Measurements from ENCODE around the gene PRKCH. TPM values are rescaled to one million over a fixed set of nuclear protein-coding genes. Genes with fewer than 3 reads are reported as not detected.

Gene PRKCH
- total and polyA plus RNA-seq, 2 of the 13 experiments (the other 11 are each of a cell fraction or from before 2014, with no cell fraction given) = 0.48 to 1.3 TPM

GRCh38 chr14:61382842-61383241 lies 61.5 kb downstream of the PRKCH start:
- in situ Hi-C loops (cut with HindIII; ENCODE audit: extremely low pct_ligation_motif_present, low pct_unique_long_range_greater_than_20kb) = no loop called here
- POLR2A ChIA-PET = no interaction called here
- Histone ChIP-seq H3K4me1 (ENCODE audit: insufficient read depth, low read length) (no peaks in the 10 kb centered on the region), H3K9me3 (ENCODE audit: low read length) (no peaks in the 10 kb centered on the region), H3K9ac (ENCODE audit: insufficient read depth, low read depth, low read length) (no peak overlapping the region), H3K4me3 (replicated peaks in 1 of 3; ENCODE audit: insufficient read depth in 1 of 3, low read depth in 2 of 3, low read length in 3 of 3) (no peak overlapping the region), H3K4me2 (ENCODE audit: low read depth, low read length) (no peak overlapping the region), H3K79me2 (ENCODE audit: insufficient read depth, low read length) (no peaks in the 10 kb centered on the region), H4K20me1 (ENCODE audit: insufficient read depth, low read length) (no peaks in the 10 kb centered on the region), H3K27me3 (ENCODE audit: control insufficient read depth in 1 of 2, insufficient read depth in 2 of 2, low read length in 2 of 2) (peaks cover 3 to 21% of the 10 kb centered on the region in 2 experiments; a peak in 4 of 5 replicates), H3K36me3 (replicated peaks in 1 of 2; ENCODE audit: control insufficient read depth in 1 of 2, insufficient read depth in 2 of 2, low read length in 2 of 2) (no peaks in the 10 kb centered on the region), H2AFZ (ENCODE audit: low read length) (no peak overlapping the region), H3K27ac (ENCODE audit: extremely low read length, insufficient read depth, low read length) (no peak overlapping the region)
- ATAC-seq (no peak), FAIRE-seq (no peak), DNase-seq (ENCODE audit: low spot score) (no peak)
- CTCF ChIA-PET (ENCODE audit: low intra/inter-chr PET ratio, low total read pairs) = no interaction called here
- no TSS peak for BruUV-seq (replicated peaks)
- 82% methylated on average over 2 of the region's 2 CpGs for WGBS (ENCODE audit: low lambda C conversion rate)
- intact Hi-C loops (cut with micrococcal nuclease; ENCODE audit: unreplicated experiment) = no loop called here
- TF ChIP-seq TAF15 (IDR thresholded peaks at IDR 0.05; ENCODE audit: low read depth, low read length, poor library complexity, severe bottlenecking) = no peak
- TF ChIP-seq FOXA1 (IDR thresholded peaks at IDR 0.05) = no peak
- no peak for TF ChIP-seq FOXA1 (CRISPR knock-in tag; IDR thresholded peaks at IDR 0.05)
- no peak for TF ChIP-seq ZNF430 (CRISPR knock-in tag; IDR thresholded peaks at IDR 0.05)
- TF ChIP-seq ZNF484 (CRISPR knock-in tag; IDR thresholded peaks at IDR 0.05; ENCODE audit: borderline replicate concordance, low read depth) = no peak
- TF ChIP-seq RBM22 (optimal IDR thresholded peaks at IDR 0.05; ENCODE audit: low read length) = no peak

- in situ Hi-C loops (cut with HindIII; ENCODE audit: extremely low pct_ligation_motif_present, low pct_unique_long_range_greater_than_20kb) = no loop called here
- H3K4me1 ChIP-seq (ENCODE audit: insufficient read depth, low read length) = no peaks in the 10 kb centered on the region
- TF ChIP-seq ZNF280D (CRISPR knock-in tag; IDR thresholded peaks at IDR 0.05) = no peak
- TF ChIP-seq ZNF383 (CRISPR knock-in tag; IDR thresholded peaks at IDR 0.05; ENCODE audit: borderline replicate concordance) = no peak
- TF ChIP-seq TRIM24 (CRISPR knock-in tag; IDR thresholded peaks at IDR 0.05) = no peak
- TF ChIP-seq BRD4 (CRISPR knock-in tag; IDR thresholded peaks at IDR 0.05) = no peak
- TF ChIP-seq KDM4B (CRISPR knock-in tag; IDR thresholded peaks at IDR 0.05) = no peak
- TF ChIP-seq ZNF510 (CRISPR knock-in tag; IDR thresholded peaks at IDR 0.05; ENCODE audit: low read depth) = no peak
- no peak for TF ChIP-seq ZSCAN31 (CRISPR knock-in tag; IDR thresholded peaks at IDR 0.05; ENCODE audit: low read depth)
- TF ChIP-seq ZEB1 (IDR thresholded peaks at IDR 0.05; ENCODE audit: insufficient replicate concordance, low read depth) = no peak
- TF ChIP-seq HDAC6 (IDR thresholded peaks at IDR 0.05; ENCODE audit: low read depth, low read length) = no peak
- TF ChIP-seq MYPOP (CRISPR knock-in tag; IDR thresholded peaks at IDR 0.05) = no peak
These were observed 63.8 kb downstream of the PRKCH start for GRCh38 chr14:61385002-61385685.

More at GRCh38 chr14:61385002-61385685, 63.8 kb downstream of the PRKCH start:
- ATAC-seq (no peak), FAIRE-seq (no peak), DNase-seq (ENCODE audit: low spot score) (no peak)
- Histone ChIP-seq H3K9ac (ENCODE audit: insufficient read depth, low read depth, low read length) (no peak overlapping the region), H4K20me1 (ENCODE audit: insufficient read depth, low read length) (no peaks in the 10 kb centered on the region), H3K4me2 (ENCODE audit: low read depth, low read length) (no peak overlapping the region), H3K27ac (ENCODE audit: extremely low read length, insufficient read depth, low read length) (no peak overlapping the region), H3K36me3 (replicated peaks in 1 of 2; ENCODE audit: control insufficient read depth in 1 of 2, insufficient read depth in 2 of 2, low read length in 2 of 2) (no peaks in the 10 kb centered on the region), H3K9me3 (ENCODE audit: low read length) (no peaks in the 10 kb centered on the region), H3K79me2 (ENCODE audit: insufficient read depth, low read length) (no peaks in the 10 kb centered on the region), H2AFZ (ENCODE audit: low read length) (no peak overlapping the region), H3K4me3 (replicated peaks in 1 of 3; ENCODE audit: insufficient read depth in 1 of 3, low read depth in 2 of 3, low read length in 3 of 3) (no peak overlapping the region), H3K27me3 (ENCODE audit: control insufficient read depth in 1 of 2, insufficient read depth in 2 of 2, low read length in 2 of 2) (peaks cover 3 to 27% of the 10 kb centered on the region in 2 experiments; a peak in 4 of 5 replicates)
- intact Hi-C loops (cut with micrococcal nuclease; ENCODE audit: unreplicated experiment) = no loop called here
- BruUV-seq (replicated peaks) = no TSS peak
- ChIA-PET CTCF (ENCODE audit: low intra/inter-chr PET ratio, low total read pairs) (no interaction called here), POLR2A (no interaction called here)
- 60% methylated on average over 6 of the region's 6 CpGs for WGBS (ENCODE audit: low lambda C conversion rate)
